ENCODE data around the gene HS3ST5. TPM values are rescaled to one million over a fixed set of nuclear protein-coding genes. Genes with fewer than 3 reads are reported as not detected.

HS3ST5 gene
- total and polyA plus RNA-seq, 7 donors: 0.28 to 1.1 (median 0.36) TPM; not detected in 2

DNA sequence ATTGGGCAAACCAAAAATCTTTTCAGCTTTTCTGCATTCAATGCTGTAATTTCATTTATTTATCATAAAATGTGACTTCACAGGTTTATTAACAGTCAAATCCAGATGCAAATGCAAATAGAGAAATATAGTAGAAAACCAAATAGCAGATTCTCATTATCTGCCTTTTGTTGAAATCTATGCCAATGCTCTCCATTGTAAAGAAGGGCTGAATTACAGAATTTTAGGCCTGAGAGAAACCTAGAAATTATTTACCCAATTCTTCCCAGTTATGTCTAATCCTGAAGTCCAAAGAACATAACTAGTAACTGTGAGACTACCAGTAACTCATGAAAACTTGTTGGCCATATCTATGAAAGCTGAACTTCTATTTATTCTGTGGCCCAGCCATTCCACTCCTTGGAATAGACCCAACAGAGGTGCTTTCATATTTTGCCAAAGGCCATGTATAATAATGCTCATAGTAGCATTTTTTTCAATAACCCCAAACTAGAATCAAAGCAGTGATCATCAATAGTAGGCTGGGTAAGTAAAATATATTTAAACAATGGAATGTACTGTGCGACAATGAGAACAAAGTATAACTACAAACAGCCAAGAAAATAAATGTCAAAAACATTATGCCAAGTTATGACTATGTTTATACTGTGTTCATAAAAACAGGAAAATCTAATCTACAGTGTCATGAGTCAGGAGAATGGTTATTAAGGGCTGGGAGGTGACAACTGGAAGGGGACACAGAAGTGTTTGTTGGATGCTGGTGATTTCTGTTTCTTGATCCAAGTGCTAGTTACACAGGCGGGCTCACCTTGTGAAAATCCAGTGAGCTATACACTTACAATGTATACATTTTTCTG is 183.8 kb downstream of the HS3ST5 start:
- Histone ChIP-seq H3K27ac (no peak overlapping the region), H3K36me3 (no peaks in the 10 kb centered on the region), H3K27me3 (no peaks in the 10 kb centered on the region), H3K4me3 (no peak overlapping the region), H3K9me3 (no peaks in the 10 kb centered on the region), H3K4me1 (peaks cover 0 to 26% (median 13%) of the 10 kb centered on the region in 4 donors)
- no peak for TF ChIP-seq POLR2A (IDR thresholded peaks at IDR 0.05)
- TF ChIP-seq EP300 (IDR thresholded peaks at IDR 0.05): no peak
- no peak for TF ChIP-seq POLR2AphosphoS5 (IDR thresholded peaks at IDR 0.05)
- TF ChIP-seq, protein P1, sequence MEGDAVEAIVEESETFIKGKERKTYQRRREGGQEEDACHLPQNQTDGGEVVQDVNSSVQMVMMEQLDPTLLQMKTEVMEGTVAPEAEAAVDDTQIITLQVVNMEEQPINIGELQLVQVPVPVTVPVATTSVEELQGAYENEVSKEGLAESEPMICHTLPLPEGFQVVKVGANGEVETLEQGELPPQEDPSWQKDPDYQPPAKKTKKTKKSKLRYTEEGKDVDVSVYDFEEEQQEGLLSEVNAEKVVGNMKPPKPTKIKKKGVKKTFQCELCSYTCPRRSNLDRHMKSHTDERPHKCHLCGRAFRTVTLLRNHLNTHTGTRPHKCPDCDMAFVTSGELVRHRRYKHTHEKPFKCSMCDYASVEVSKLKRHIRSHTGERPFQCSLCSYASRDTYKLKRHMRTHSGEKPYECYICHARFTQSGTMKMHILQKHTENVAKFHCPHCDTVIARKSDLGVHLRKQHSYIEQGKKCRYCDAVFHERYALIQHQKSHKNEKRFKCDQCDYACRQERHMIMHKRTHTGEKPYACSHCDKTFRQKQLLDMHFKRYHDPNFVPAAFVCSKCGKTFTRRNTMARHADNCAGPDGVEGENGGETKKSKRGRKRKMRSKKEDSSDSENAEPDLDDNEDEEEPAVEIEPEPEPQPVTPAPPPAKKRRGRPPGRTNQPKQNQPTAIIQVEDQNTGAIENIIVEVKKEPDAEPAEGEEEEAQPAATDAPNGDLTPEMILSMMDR (IDR thresholded peaks at IDR 0.05): no peak
- WGBS, 2 donors: 53 to 79% methylated on average over 2 of the region's 2 CpGs
- intact Hi-C loops (cut with DNase I): no loop called here
- DNase-seq: no peak

DNA sequence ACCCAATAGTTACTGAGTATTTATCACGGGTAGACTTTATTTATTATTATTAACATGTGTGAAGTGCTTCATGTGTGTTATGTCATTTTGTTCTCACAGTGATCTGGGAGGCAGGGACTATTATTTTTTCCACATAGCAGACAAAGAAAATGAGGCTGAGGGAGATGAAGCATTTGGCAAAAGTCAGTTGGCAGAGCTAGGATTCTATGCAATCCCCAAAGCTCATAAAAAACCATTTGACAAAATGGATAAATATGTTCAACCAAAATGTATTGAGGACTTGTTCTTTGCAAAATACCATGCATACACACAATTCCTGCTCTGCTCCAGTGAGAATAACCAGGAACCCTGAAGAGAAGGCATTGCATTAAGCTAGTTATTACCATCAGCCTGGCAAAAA is 184.4 kb downstream of the HS3ST5 start:
- WGBS, 2 donors: 71 to 78% methylated on average over 1 of the region's 1 CpG
- intact Hi-C loops (cut with DNase I): no loop called here
- Histone ChIP-seq H3K9me3 (no peaks in the 10 kb centered on the region), H3K27me3 (no peaks in the 10 kb centered on the region), H3K4me1 (peaks cover 0 to 26% (median 13%) of the 10 kb centered on the region in 4 donors), H3K4me3 (no peak overlapping the region), H3K27ac (no peak overlapping the region), H3K36me3 (no peaks in the 10 kb centered on the region)
- TF ChIP-seq EP300 (IDR thresholded peaks at IDR 0.05): no peak
- peak in 1 of 4 donors; percentile 17 for TF ChIP-seq POLR2AphosphoS5 (IDR thresholded peaks at IDR 0.05)
- DNase-seq: no peak

DNA sequence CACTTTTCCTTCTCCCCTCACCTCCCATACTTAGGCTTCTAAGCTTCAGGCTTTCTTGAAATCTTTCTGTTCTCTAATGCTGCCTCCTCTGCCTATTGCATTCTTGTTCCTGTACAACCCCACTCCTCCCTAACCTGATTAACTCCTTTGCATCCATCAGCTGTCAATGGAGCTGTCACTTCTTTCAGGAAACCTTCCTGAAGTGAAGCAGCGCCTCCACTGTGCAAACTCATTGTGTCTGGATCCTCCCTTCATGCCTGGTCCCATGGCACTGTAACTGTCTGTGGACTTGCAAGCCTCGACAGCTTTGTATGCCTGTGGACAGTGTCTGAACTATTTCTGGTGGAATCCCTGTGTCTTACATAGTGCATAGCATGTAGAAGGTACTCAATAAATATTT is 185.0 kb downstream of the HS3ST5 start:
- Histone ChIP-seq H3K9me3 (no peaks in the 10 kb centered on the region), H3K27me3 (no peaks in the 10 kb centered on the region), H3K4me3 (no peak overlapping the region), H3K4me1 (peaks cover 0 to 26% (median 13%) of the 10 kb centered on the region in 4 donors), H3K27ac (no peak overlapping the region), H3K36me3 (no peaks in the 10 kb centered on the region)
- intact Hi-C loops (cut with DNase I): no loop called here
- 73 to 79% methylated on average over 2 of the region's 2 CpGs for whole genome bisulfite sequencing, 2 donors
- DNase-seq: no peak
- TF ChIP-seq, protein P1 (IDR thresholded peaks at IDR 0.05): no peak
- TF ChIP-seq POLR2AphosphoS5 (IDR thresholded peaks at IDR 0.05) (no peak), POLR2A (IDR thresholded peaks at IDR 0.05) (no peak), EP300 (IDR thresholded peaks at IDR 0.05) (no peak)

DNA sequence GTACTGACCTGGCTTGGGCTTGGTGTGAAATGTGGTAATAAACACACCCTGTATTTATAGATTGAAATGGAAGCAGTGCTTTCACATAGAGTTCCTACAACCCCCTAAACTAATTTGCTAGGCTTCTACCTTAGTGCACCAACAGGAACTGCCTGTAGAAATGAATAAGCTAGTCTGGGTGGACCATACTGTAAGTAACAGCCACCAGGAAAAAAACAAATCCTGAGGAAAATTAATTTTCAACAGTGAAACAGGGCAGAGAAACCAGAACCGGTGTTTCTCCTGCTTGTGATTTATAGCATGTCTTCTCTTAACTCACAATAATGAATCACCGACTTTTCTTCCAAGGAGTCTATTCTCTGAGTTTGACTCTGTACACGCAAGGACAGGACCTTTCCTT is 187.1 kb downstream of the HS3ST5 start:
- Histone ChIP-seq H3K27ac (no peak overlapping the region), H3K4me3 (no peak overlapping the region), H3K9me3 (no peaks in the 10 kb centered on the region), H3K36me3 (no peaks in the 10 kb centered on the region), H3K27me3 (no peaks in the 10 kb centered on the region), H3K4me1 (peaks cover 0 to 26% (median 13%) of the 10 kb centered on the region in 4 donors)
- 61 to 70% methylated on average over 3 of the region's 3 CpGs for WGBS, 2 donors
- no peak for TF ChIP-seq POLR2A (IDR thresholded peaks at IDR 0.05)
- TF ChIP-seq EP300 (IDR thresholded peaks at IDR 0.05): no peak
- no peak for TF ChIP-seq POLR2AphosphoS5 (IDR thresholded peaks at IDR 0.05)
- TF ChIP-seq, protein P1 (IDR thresholded peaks at IDR 0.05): no peak
- intact Hi-C loops (cut with DNase I): no loop called here
- DNase-seq: no peak

DNA sequence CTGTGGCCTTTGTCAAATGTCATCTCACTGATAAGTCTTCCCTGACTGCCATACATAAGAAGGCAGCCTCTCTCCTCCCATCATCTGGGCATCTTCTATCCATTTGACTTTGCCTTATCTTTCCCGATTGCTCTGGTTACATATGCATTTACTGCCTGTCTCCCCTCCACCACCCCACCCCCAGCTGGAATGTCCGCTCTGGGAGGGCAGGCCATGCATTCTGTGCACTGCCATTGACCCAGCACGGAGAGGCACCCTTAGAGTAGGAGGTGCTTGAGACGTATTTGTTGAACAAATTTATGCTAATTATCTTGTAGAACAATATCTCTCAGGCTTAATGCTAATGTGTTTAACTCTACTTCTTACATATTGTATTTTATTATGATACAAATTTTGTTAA is 188.0 kb downstream of the HS3ST5 start:
- no peak for DNase-seq
- no peak overlapping the region for H3K4me3 ChIP-seq
- H3K4me1 ChIP-seq: peaks cover 0 to 25% (median 13%) of the 10 kb centered on the region in 4 donors
- WGBS, 2 donors: 75 to 83% methylated on average over 4 of the region's 4 CpGs
- H3K27me3 ChIP-seq: no peaks in the 10 kb centered on the region
- TF ChIP-seq, protein P1 (IDR thresholded peaks at IDR 0.05): no peak
- TF ChIP-seq POLR2AphosphoS5 (IDR thresholded peaks at IDR 0.05) (no peak), EP300 (IDR thresholded peaks at IDR 0.05) (no peak), POLR2A (IDR thresholded peaks at IDR 0.05) (no peak)
- H3K27ac ChIP-seq: no peak overlapping the region
- intact Hi-C loops (cut with DNase I): no loop called here
- H3K9me3 ChIP-seq: no peaks in the 10 kb centered on the region
- H3K36me3 ChIP-seq: no peaks in the 10 kb centered on the region

Measured in sigmoid colon (tissue), 7 donors.